ENCODE measurements around the gene TBX2. TPM values are rescaled to one million over a fixed set of nuclear protein-coding genes. Genes with fewer than 3 reads are reported as not detected.

The TBX2 gene
- polyA plus RNA-seq, 2 donors: 5.6 to 6.2 TPM

DNA sequence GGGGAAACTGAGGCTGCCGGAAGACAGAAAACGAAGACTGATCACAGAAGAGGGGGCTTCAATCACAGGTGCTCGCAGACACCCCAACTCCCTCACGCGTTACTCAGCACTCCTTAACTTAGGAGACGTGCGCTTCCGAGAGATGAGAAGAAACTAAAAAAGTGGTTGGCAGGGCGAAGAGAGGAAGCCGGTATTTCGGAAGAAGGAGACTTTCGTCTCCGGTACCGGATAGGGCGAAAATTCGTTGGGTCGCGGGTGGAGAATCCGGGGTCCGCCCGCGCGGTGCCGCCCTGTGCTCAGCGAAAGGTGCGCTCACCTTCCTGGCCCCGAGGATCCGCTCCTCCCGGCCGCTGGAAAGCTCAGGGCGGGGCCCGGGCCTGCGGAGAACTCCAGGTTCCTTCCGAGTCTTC lies 917 bp upstream of the TBX2 start:
- peak overlapping the region; percentile 46 to 51 for H3K4me3 ChIP-seq (ENCODE audit: low read depth in 1 of 2, low read length in 2 of 2)
- peaks cover 0 to 41% of the 10 kb centered on the region in 2 donors for H3K27me3 ChIP-seq (ENCODE audit: control insufficient read depth in 1 of 2, insufficient read depth in 2 of 2, low read length in 2 of 2)
- WGBS, 2 donors: 3 to 4% methylated on average over 33 to 34 of the region's 34 CpGs
- no peaks in the 10 kb centered on the region for H3K36me3 ChIP-seq (ENCODE audit: control insufficient read depth in 2 of 2, insufficient read depth in 2 of 2, low read length in 1 of 2)
- peaks cover 0 to 5% of the 10 kb centered on the region in 2 donors for H3K9me3 ChIP-seq (ENCODE audit: control insufficient read depth in 2 of 2, insufficient read depth in 1 of 2, low read depth in 1 of 2, low read length in 1 of 2)
- H3K4me1 ChIP-seq (ENCODE audit: control insufficient read depth in 2 of 2, insufficient read depth in 2 of 2, low read length in 1 of 2): peaks cover 24 to 28% of the 10 kb centered on the region in 2 donors
- H3K27ac ChIP-seq (ENCODE audit: low read depth in 2 of 2, low read length in 1 of 2): peak overlapping the region; percentile 56 to 89

GRCh38 chr17:61400066-61400716 lies 548 bp downstream of the TBX2 start:
- peaks cover 31 to 35% of the 10 kb centered on the region in 2 donors for H3K4me1 ChIP-seq (ENCODE audit: control insufficient read depth in 2 of 2, insufficient read depth in 2 of 2, low read length in 1 of 2)
- H3K27ac ChIP-seq (ENCODE audit: low read depth in 2 of 2, low read length in 1 of 2): peak overlapping the region; percentile 62 to 77
- 0 to 1% methylated on average over 38 to 90 of the region's 90 CpGs for WGBS, 2 donors
- peak overlapping the region; percentile 51 to 54 for H3K4me3 ChIP-seq (ENCODE audit: low read depth in 1 of 2, low read length in 2 of 2)
- peaks cover 0 to 45% of the 10 kb centered on the region in 2 donors for H3K27me3 ChIP-seq (ENCODE audit: control insufficient read depth in 1 of 2, insufficient read depth in 2 of 2, low read length in 2 of 2)
- H3K9me3 ChIP-seq (ENCODE audit: control insufficient read depth in 2 of 2, insufficient read depth in 1 of 2, low read depth in 1 of 2, low read length in 1 of 2): peaks cover 0 to 3% of the 10 kb centered on the region in 2 donors
- H3K36me3 ChIP-seq (ENCODE audit: control insufficient read depth in 2 of 2, insufficient read depth in 2 of 2, low read length in 1 of 2): no peaks in the 10 kb centered on the region

- Histone ChIP-seq H3K9me3 (ENCODE audit: control insufficient read depth in 2 of 2, insufficient read depth in 1 of 2, low read depth in 1 of 2, low read length in 1 of 2) (peaks cover 0 to 3% of the 10 kb centered on the region in 2 donors), H3K27ac (ENCODE audit: low read depth in 2 of 2, low read length in 1 of 2) (peak overlapping the region; percentile 69 to 77), H3K36me3 (ENCODE audit: control insufficient read depth in 2 of 2, insufficient read depth in 2 of 2, low read length in 1 of 2) (no peaks in the 10 kb centered on the region), H3K4me1 (ENCODE audit: control insufficient read depth in 2 of 2, insufficient read depth in 2 of 2, low read length in 1 of 2) (peaks cover 31 to 35% of the 10 kb centered on the region in 2 donors), H3K27me3 (ENCODE audit: control insufficient read depth in 1 of 2, insufficient read depth in 2 of 2, low read length in 2 of 2) (peaks cover 0 to 47% of the 10 kb centered on the region in 2 donors), H3K4me3 (ENCODE audit: low read depth in 1 of 2, low read length in 2 of 2) (peak overlapping the region; percentile 51 to 54)
- WGBS, 2 donors: 8 to 17% methylated on average over 42 to 45 of the region's 45 CpGs
Observed at GRCh38 chr17:61400717-61401388, 1.2 kb downstream of the TBX2 start.

GRCh38 chr17:61401389-61402072 lies 1.9 kb downstream of the TBX2 start:
- no peaks in the 10 kb centered on the region for H3K36me3 ChIP-seq (ENCODE audit: control insufficient read depth in 2 of 2, insufficient read depth in 2 of 2, low read length in 1 of 2)
- peaks cover 0 to 47% of the 10 kb centered on the region in 2 donors for H3K27me3 ChIP-seq (ENCODE audit: control insufficient read depth in 1 of 2, insufficient read depth in 2 of 2, low read length in 2 of 2)
- H3K27ac ChIP-seq (ENCODE audit: low read depth in 2 of 2, low read length in 1 of 2): peak overlapping the region; percentile 69 to 77
- H3K4me1 ChIP-seq (ENCODE audit: control insufficient read depth in 2 of 2, insufficient read depth in 2 of 2, low read length in 1 of 2): peaks cover 30 to 32% of the 10 kb centered on the region in 2 donors
- peaks cover 0 to 3% of the 10 kb centered on the region in 2 donors for H3K9me3 ChIP-seq (ENCODE audit: control insufficient read depth in 2 of 2, insufficient read depth in 1 of 2, low read depth in 1 of 2, low read length in 1 of 2)
- whole genome bisulfite sequencing, 2 donors: 28 to 47% methylated on average over 25 of the region's 25 CpGs
- peak overlapping the region; percentile 51 to 54 for H3K4me3 ChIP-seq (ENCODE audit: low read depth in 1 of 2, low read length in 2 of 2)

GRCh38 chr17:61402073-61402541 lies 2.5 kb downstream of the TBX2 start:
- H3K27me3 ChIP-seq (ENCODE audit: control insufficient read depth in 1 of 2, insufficient read depth in 2 of 2, low read length in 2 of 2): peaks cover 0 to 44% of the 10 kb centered on the region in 2 donors
- no peaks in the 10 kb centered on the region for H3K36me3 ChIP-seq (ENCODE audit: control insufficient read depth in 2 of 2, insufficient read depth in 2 of 2, low read length in 1 of 2)
- 27 to 40% methylated on average over 11 of the region's 11 CpGs for WGBS, 2 donors
- H3K9me3 ChIP-seq (ENCODE audit: control insufficient read depth in 2 of 2, insufficient read depth in 1 of 2, low read depth in 1 of 2, low read length in 1 of 2): peaks cover 0 to 3% of the 10 kb centered on the region in 2 donors
- peaks cover 25 to 26% of the 10 kb centered on the region in 2 donors for H3K4me1 ChIP-seq (ENCODE audit: control insufficient read depth in 2 of 2, insufficient read depth in 2 of 2, low read length in 1 of 2)
- peak overlapping the region; percentile 51 to 54 for H3K4me3 ChIP-seq (ENCODE audit: low read depth in 1 of 2, low read length in 2 of 2)
- peak overlapping the region; percentile 26 to 34 for H3K27ac ChIP-seq (ENCODE audit: low read depth in 2 of 2, low read length in 1 of 2)

- no peaks in the 10 kb centered on the region for H3K36me3 ChIP-seq (ENCODE audit: control insufficient read depth in 2 of 2, insufficient read depth in 2 of 2, low read length in 1 of 2)
- peaks cover 0 to 38% of the 10 kb centered on the region in 2 donors for H3K27me3 ChIP-seq (ENCODE audit: control insufficient read depth in 1 of 2, insufficient read depth in 2 of 2, low read length in 2 of 2)
- peaks cover 18 to 24% of the 10 kb centered on the region in 2 donors for H3K4me1 ChIP-seq (ENCODE audit: control insufficient read depth in 2 of 2, insufficient read depth in 2 of 2, low read length in 1 of 2)
- 19 to 21% methylated on average over 55 of the region's 55 CpGs for WGBS, 2 donors
- H3K4me3 ChIP-seq (ENCODE audit: low read depth in 1 of 2, low read length in 2 of 2): peak overlapping the region; percentile 18 to 26
- H3K9me3 ChIP-seq (ENCODE audit: control insufficient read depth in 2 of 2, insufficient read depth in 1 of 2, low read depth in 1 of 2, low read length in 1 of 2): peaks cover 0 to 3% of the 10 kb centered on the region in 2 donors
- peak overlapping the region; percentile 44 to 56 for H3K27ac ChIP-seq (ENCODE audit: low read depth in 2 of 2, low read length in 1 of 2)
Observed at GRCh38 chr17:61402978-61403800, 3.5 kb downstream of the TBX2 start.

GRCh38 chr17:61403801-61404662 lies 4.4 kb downstream of the TBX2 start:
- Histone ChIP-seq H3K27me3 (ENCODE audit: control insufficient read depth in 1 of 2, insufficient read depth in 2 of 2, low read length in 2 of 2) (peaks cover 0 to 34% of the 10 kb centered on the region in 2 donors), H3K4me1 (ENCODE audit: control insufficient read depth in 2 of 2, insufficient read depth in 2 of 2, low read length in 1 of 2) (peaks cover 15 to 18% of the 10 kb centered on the region in 2 donors), H3K27ac (ENCODE audit: low read depth in 2 of 2, low read length in 1 of 2) (peak overlapping the region; percentile 44 to 61), H3K4me3 (ENCODE audit: low read depth in 1 of 2, low read length in 2 of 2) (peak overlapping the region; percentile 18 to 26), H3K36me3 (ENCODE audit: control insufficient read depth in 2 of 2, insufficient read depth in 2 of 2, low read length in 1 of 2) (no peaks in the 10 kb centered on the region), H3K9me3 (ENCODE audit: control insufficient read depth in 2 of 2, insufficient read depth in 1 of 2, low read depth in 1 of 2, low read length in 1 of 2) (peaks cover 0 to 3% of the 10 kb centered on the region in 2 donors)
- WGBS, 2 donors: 14 to 19% methylated on average over 66 of the region's 66 CpGs

GRCh38 chr17:61404663-61404912 lies 4.9 kb downstream of the TBX2 start:
- H3K27me3 ChIP-seq (ENCODE audit: control insufficient read depth in 1 of 2, insufficient read depth in 2 of 2, low read length in 2 of 2): peaks cover 0 to 29% of the 10 kb centered on the region in 2 donors
- H3K4me1 ChIP-seq (ENCODE audit: control insufficient read depth in 2 of 2, insufficient read depth in 2 of 2, low read length in 1 of 2): peaks cover 12 to 15% of the 10 kb centered on the region in 2 donors
- no peaks in the 10 kb centered on the region for H3K36me3 ChIP-seq (ENCODE audit: control insufficient read depth in 2 of 2, insufficient read depth in 2 of 2, low read length in 1 of 2)
- peak overlapping the region; percentile 14 to 18 for H3K4me3 ChIP-seq (ENCODE audit: low read depth in 1 of 2, low read length in 2 of 2)
- WGBS, 2 donors: 14 to 25% methylated on average over 4 to 27 of the region's 27 CpGs
- H3K9me3 ChIP-seq (ENCODE audit: control insufficient read depth in 2 of 2, insufficient read depth in 1 of 2, low read depth in 1 of 2, low read length in 1 of 2): peaks cover 0 to 3% of the 10 kb centered on the region in 2 donors
- H3K27ac ChIP-seq (ENCODE audit: low read depth in 2 of 2, low read length in 1 of 2): peak overlapping the region; percentile 35 to 61

All from esophagus (tissue), 2 donors.